MCF 10A (cell line): ENCODE data around the gene RNF144B. TPM values are rescaled to one million over a fixed set of nuclear protein-coding genes. Genes with fewer than 3 reads are reported as not detected.

Experiments used
- BruUV-seq: library from RNA; stranded (reverse); fragments of 400-500 nt; replicated peaks from 2 replicates; lab custom pipeline; 2021; lab: Mats Ljungman, UMichigan
- CTCF ChIA-PET: fragments of 300-600 bp; sonication (Branson Sonifier 250); formaldehyde crosslinking; extraction: SDS; loops from one replicate; lab custom pipeline; 2021; ENCODE audit warnings: antibody characterized with exemption, inconsistent platforms; lab: Yijun Ruan, JAX
- POLR2A ChIA-PET: fragments of 300-600, 350-650 bp; sonication (Branson Sonifier 250); formaldehyde crosslinking; extraction: SDS; loops from one replicate; lab custom pipeline; 2020; ENCODE audit warnings: antibody characterized with exemption, inconsistent platforms; lab: Yijun Ruan, JAX
- DNase-seq: peaks from one replicate; pipeline ENCODE4 v3.0.0-alpha.2; 2018; ENCODE audit not compliant: unreplicated experiment
- H3K27ac Mint-ChIP-seq: one replicate; pipeline ENCODE4 v1.8.0; 2022; ENCODE audit warnings: mild to moderate bottlenecking, low read depth, mixed read lengths; ENCODE audit not compliant: unreplicated experiment
- H3K27me3 Mint-ChIP-seq: one replicate; pipeline ENCODE4 v1.8.0; 2022; ENCODE audit warnings: mixed read lengths; ENCODE audit not compliant: insufficient read depth, unreplicated experiment
- H3K36me3 Mint-ChIP-seq: one replicate; pipeline ENCODE4 v1.8.0; 2022; ENCODE audit warnings: mild to moderate bottlenecking, moderate library complexity, mixed read lengths; ENCODE audit not compliant: insufficient read depth, unreplicated experiment
- H3K4me1 Mint-ChIP-seq: one replicate; pipeline ENCODE4 v1.8.0; 2022; ENCODE audit warnings: mixed read lengths; ENCODE audit not compliant: insufficient read depth, unreplicated experiment
- H3K4me3 Mint-ChIP-seq: one replicate; pipeline ENCODE4 v1.8.0; 2022; ENCODE audit warnings: mild to moderate bottlenecking, moderate library complexity, mixed read lengths; ENCODE audit not compliant: unreplicated experiment
- H3K9me3 Mint-ChIP-seq: one replicate; pipeline ENCODE4 v1.8.0; 2022; ENCODE audit warnings: mixed read lengths; ENCODE audit not compliant: unreplicated experiment
- intact Hi-C: fragments of 100-400 bp; cut with micrococcal nuclease; formaldehyde crosslinking; loops from 2 replicates; pipeline ENCODE4 v1.14.1; 2022
- total RNA-seq: library from RNA; stranded (reverse); gene quantifications from 2 replicates; pipeline ENCODE4 v1.2.3, GENCODE V29; 2022
- TF ChIP-seq, protein P1 (sequence below): fragments of 200-600 bp; IDR thresholded peaks from one replicate; pipeline ENCODE4 v1.8.0; 2022; ENCODE audit warnings: antibody characterized with exemption, mild to moderate bottlenecking; ENCODE audit not compliant: unreplicated experiment

RNF144B gene
- total RNA-seq, 1 experiment from 2014 or later, result 57.9 TPM

- no peak overlapping the region for H3K4me3 Mint-ChIP-seq
- H3K9me3 Mint-ChIP-seq, result peaks cover 7% of the 10 kb centered on the region
- no peaks in the 10 kb centered on the region for H3K27me3 Mint-ChIP-seq
- TF ChIP-seq, protein P1, sequence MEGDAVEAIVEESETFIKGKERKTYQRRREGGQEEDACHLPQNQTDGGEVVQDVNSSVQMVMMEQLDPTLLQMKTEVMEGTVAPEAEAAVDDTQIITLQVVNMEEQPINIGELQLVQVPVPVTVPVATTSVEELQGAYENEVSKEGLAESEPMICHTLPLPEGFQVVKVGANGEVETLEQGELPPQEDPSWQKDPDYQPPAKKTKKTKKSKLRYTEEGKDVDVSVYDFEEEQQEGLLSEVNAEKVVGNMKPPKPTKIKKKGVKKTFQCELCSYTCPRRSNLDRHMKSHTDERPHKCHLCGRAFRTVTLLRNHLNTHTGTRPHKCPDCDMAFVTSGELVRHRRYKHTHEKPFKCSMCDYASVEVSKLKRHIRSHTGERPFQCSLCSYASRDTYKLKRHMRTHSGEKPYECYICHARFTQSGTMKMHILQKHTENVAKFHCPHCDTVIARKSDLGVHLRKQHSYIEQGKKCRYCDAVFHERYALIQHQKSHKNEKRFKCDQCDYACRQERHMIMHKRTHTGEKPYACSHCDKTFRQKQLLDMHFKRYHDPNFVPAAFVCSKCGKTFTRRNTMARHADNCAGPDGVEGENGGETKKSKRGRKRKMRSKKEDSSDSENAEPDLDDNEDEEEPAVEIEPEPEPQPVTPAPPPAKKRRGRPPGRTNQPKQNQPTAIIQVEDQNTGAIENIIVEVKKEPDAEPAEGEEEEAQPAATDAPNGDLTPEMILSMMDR, result no peak
- intact Hi-C loops, result no loop called here
- DNase-seq, result no peak
- no TSS peak for BruUV-seq
- peaks cover 19% of the 10 kb centered on the region for H3K36me3 Mint-ChIP-seq
- ChIA-PET POLR2A (no interaction called here), CTCF (no interaction called here)
- peaks cover 16% of the 10 kb centered on the region for H3K4me1 Mint-ChIP-seq
- H3K27ac Mint-ChIP-seq, result no peak overlapping the region
These were observed 33.2 kb downstream of the RNF144B start for GRCh38 chr6:18420328-18420727.

DNA sequence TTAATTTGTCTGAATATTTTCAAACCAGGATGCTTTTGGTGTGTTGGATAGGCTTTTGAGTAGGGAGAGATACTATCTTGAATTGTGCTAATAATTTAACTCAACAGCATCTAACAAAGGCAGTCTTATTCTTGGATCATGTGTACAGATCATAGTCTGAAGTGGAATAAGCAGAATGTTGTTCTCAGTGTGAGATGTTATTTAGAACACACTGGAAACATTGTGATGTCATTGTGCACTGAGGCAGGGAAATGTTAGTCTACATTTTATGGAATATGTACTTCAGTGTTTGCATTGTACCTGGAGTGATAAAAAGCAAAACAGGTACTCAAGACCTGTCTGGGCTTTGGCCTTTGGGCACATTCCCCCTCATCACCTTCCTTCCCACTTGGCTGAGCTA, 35.0 kb downstream of the RNF144B start:
- ChIA-PET POLR2A (interaction anchor here (0.6 to 1.5 kb wide), 2 partner anchors 8 to 35 kb away, joined by 3 read pairs; partner anchors contain the start of gene RNF144B), CTCF (interaction anchor here (0.6 to 1.1 kb wide), 3 partner anchors 12 to 98 kb away, joined by 3 to 4 read pairs (median 3); no protein-coding TSS in a partner anchor)
- peaks cover 7% of the 10 kb centered on the region for H3K9me3 Mint-ChIP-seq
- no peak for DNase-seq
- TF ChIP-seq, protein P1, result no peak
- no peaks in the 10 kb centered on the region for H3K27me3 Mint-ChIP-seq
- no peak overlapping the region for H3K27ac Mint-ChIP-seq
- peaks cover 19% of the 10 kb centered on the region for H3K36me3 Mint-ChIP-seq
- intact Hi-C loops, result no loop called here
- no peak overlapping the region for H3K4me3 Mint-ChIP-seq
- BruUV-seq, result no TSS peak
- peaks cover 24% of the 10 kb centered on the region for H3K4me1 Mint-ChIP-seq

DNA sequence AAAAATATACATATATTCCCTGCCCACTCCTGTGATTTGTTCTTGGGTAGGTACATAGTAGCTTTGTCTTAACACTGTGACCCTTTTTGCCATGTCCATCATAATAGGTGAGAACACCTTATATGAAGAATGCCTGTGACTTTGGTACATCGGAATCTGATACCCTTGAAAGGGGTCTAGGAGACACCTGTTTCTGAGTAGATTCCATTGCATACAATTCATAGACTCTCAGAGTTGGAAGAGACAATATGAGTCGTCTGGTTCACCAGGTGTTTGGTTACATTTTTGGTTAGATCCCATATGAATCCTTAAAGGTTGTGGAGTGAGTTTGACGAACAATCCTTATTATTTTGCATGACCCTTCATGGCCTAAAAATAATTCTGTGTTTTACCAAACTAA, 36.3 kb downstream of the RNF144B start:
- Mint-ChIP-seq H3K27me3 (no peaks in the 10 kb centered on the region), H3K9me3 (peaks cover 7% of the 10 kb centered on the region), H3K27ac (no peak overlapping the region), H3K36me3 (peaks cover 30% of the 10 kb centered on the region), H3K4me1 (peaks cover 27% of the 10 kb centered on the region), H3K4me3 (no peak overlapping the region)
- no peak for DNase-seq
- CTCF ChIA-PET, result interaction anchor here (1.0 to 1.1 kb wide), 2 partner anchors 80 to 100 kb away, joined by 3 read pairs; no protein-coding TSS in a partner anchor
- TF ChIP-seq, protein P1, result no peak
- BruUV-seq, result no TSS peak
- intact Hi-C loops, result no loop called here
- POLR2A ChIA-PET, result interaction anchor here (0.6 to 1.5 kb wide), 3 partner anchors 9 to 76 kb away, joined by 3 read pairs; no protein-coding TSS in a partner anchor

DNA sequence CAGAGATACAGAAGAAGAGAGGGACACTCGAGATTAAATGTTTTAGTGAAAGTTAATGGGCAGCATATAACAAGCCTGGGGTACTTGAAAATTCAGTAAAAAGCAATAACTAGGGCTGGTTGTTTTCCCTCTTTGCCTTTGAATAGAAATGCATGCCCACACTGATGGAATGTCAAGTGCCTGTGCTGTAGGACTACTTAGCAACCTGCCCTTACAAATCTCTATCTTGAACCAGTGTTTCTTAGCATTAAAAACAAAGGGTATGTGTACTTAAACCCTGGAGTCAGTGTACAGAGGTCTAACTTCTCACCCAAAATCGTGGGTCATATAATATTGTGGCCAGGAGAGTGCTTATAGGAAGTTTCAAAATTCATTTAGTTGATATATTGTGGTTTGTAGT, 37.1 kb downstream of the RNF144B start:
- Mint-ChIP-seq H3K4me1 (peaks cover 26% of the 10 kb centered on the region), H3K27ac (peak overlapping the region; percentile 46), H3K36me3 (peaks cover 38% of the 10 kb centered on the region), H3K27me3 (no peaks in the 10 kb centered on the region), H3K4me3 (no peak overlapping the region), H3K9me3 (peaks cover 6% of the 10 kb centered on the region)
- TF ChIP-seq, protein P1, result no peak
- DNase-seq, result no peak
- intact Hi-C loops, result no loop called here
- BruUV-seq, result no TSS peak
- ChIA-PET POLR2A (interaction anchor here (0.6 to 1.0 kb wide), 2 partner anchors 11 to 385 kb away, joined by 3 to 4 read pairs; no protein-coding TSS in a partner anchor), CTCF (no interaction called here)
